GM12878 (cell line): ENCODE data around the gene ANO8. TPM values are rescaled to one million over a fixed set of nuclear protein-coding genes. Genes with fewer than 3 reads are reported as not detected.

ENCODE experiments used
- ATAC-seq: fragments of 200-7000 bp; cut with Tn5 transposase; 3 replicates; pipeline ENCODE4 v1.9.1; 2020; ENCODE audit warnings: mild to moderate bottlenecking, moderate library complexity
- BruUV-seq: library from RNA; stranded (reverse); fragments of 400-500 nt; replicated peaks from 2 replicates; lab custom pipeline; 2021; lab: Mats Ljungman, UMichigan
- CTCF ChIA-PET: fragments of 300-600 bp; sonication (Branson Sonifier 250); formaldehyde crosslinking; extraction: SDS; loops from one replicate; lab custom pipeline; 2021; ENCODE audit warnings: inconsistent platforms; lab: Yijun Ruan, JAX
- POLR2A ChIA-PET: fragments of 350-600 bp; formaldehyde crosslinking; extraction: SDS; loops from one replicate; lab custom pipeline; 2021; ENCODE audit warnings: inconsistent platforms; lab: Charles Lee
- RAD21 ChIA-PET: fragments of 300-600 bp; sonication (Branson Sonifier 250); formaldehyde crosslinking; loops from one replicate; lab custom pipeline; 2023; ENCODE audit warnings: antibody characterized with exemption; ENCODE audit not compliant: unreplicated experiment; lab: Charles Lee
- SMC1A ChIA-PET: fragments of 300-600 bp; sonication (Branson Sonifier 250); formaldehyde crosslinking; loops from one replicate; lab custom pipeline; 2023; ENCODE audit not compliant: unreplicated experiment, uncharacterized antibody; lab: Charles Lee
- DNase-seq: peaks from one replicate; pipeline ENCODE4 v3.0.0-alpha.2; 2011; ENCODE audit warnings: low read depth, low spot score
- FAIRE-seq: peaks from 3 replicates; lab custom pipeline; 2011; peaks lifted over from hg19 to GRCh38; lab: Jason Lieb, UNC
- H2AFZ ChIP-seq: 2 replicates; pipeline ENCODE4 v1.6.0; 2011; ENCODE audit warnings: low read depth, low read length, control low read depth; ENCODE audit not compliant: control insufficient read depth
- H3K27ac ChIP-seq: 2 replicates; pipeline ENCODE4 v1.5.1; 2011; ENCODE audit warnings: control low read depth; ENCODE audit not compliant: control insufficient read depth, insufficient read depth
- H3K27me3 ChIP-seq, 2 experiments: replicated peaks in 1 of 2; 2 replicates each; pipeline versions ENCODE4 v1.6.0 to v1.6.1; 2011; ENCODE audit warnings: low read length in 1 of 2; ENCODE audit not compliant: control insufficient read depth in 2 of 2, insufficient read depth in 2 of 2
- H3K36me3 ChIP-seq, 2 experiments: 2 replicates each; pipeline ENCODE4 v1.5.1; 2011; ENCODE audit warnings: low read length in 1 of 2; ENCODE audit not compliant: control insufficient read depth in 2 of 2, insufficient read depth in 2 of 2
- H3K4me1 ChIP-seq: 2 replicates; pipeline ENCODE4 v1.6.1; 2011; ENCODE audit warnings: mild to moderate bottlenecking, low read length, moderate library complexity, mixed read lengths; ENCODE audit not compliant: control insufficient read depth, insufficient read depth
- H3K4me2 ChIP-seq: 2 replicates; pipeline ENCODE4 v1.6.0; 2011; ENCODE audit warnings: control low read depth; ENCODE audit not compliant: control insufficient read depth, insufficient read depth
- H3K4me3 ChIP-seq: fragments of 200-600 bp; sonication (generic); 2 replicates; pipeline ENCODE4 v1.5.1; 2016
- H3K79me2 ChIP-seq: 2 replicates; pipeline ENCODE4 v1.6.0; 2011; ENCODE audit warnings: low read length; ENCODE audit not compliant: control insufficient read depth, insufficient read depth
- H3K9ac ChIP-seq: 2 replicates; pipeline ENCODE4 v1.8.0; 2011; ENCODE audit warnings: low read length, control low read depth, mixed read lengths; ENCODE audit not compliant: control insufficient read depth, insufficient read depth
- H3K9me3 ChIP-seq: replicated peaks from 3 replicates; pipeline ENCODE4 v1.5.1; 2011; ENCODE audit warnings: mild to moderate bottlenecking, low read length; ENCODE audit not compliant: control insufficient read depth, insufficient read depth
- H4K20me1 ChIP-seq: 2 replicates; pipeline ENCODE4 v1.6.0; 2011; ENCODE audit not compliant: control insufficient read depth, insufficient read depth
- BHLHE40 ChIP-seq, 2 experiments: fragments of 450-650 bp in 1 of 2; IDR thresholded peaks; 2 replicates each; pipeline ENCODE4 v1.6.1; 2011 to 2017; ENCODE audit warnings: low read depth in 2 of 2, borderline replicate concordance in 1 of 2, improper control_type of control experiment in 1 of 2, low read length in 1 of 2, mild to moderate bottlenecking in 1 of 2
- CREM ChIP-seq: IDR thresholded peaks from 2 replicates; pipeline ENCODE4 v1.6.1; 2014; ENCODE audit warnings: antibody characterized with exemption, low read depth
- EGR1 ChIP-seq, 2 experiments: IDR thresholded peaks; 1 replicate in 1 of 2; 2 replicates in 1 of 2; pipeline ENCODE4 v1.6.1; 2011 to 2012; ENCODE audit warnings: low read depth in 2 of 2, low read length in 2 of 2, borderline replicate concordance in 1 of 2, mild to moderate bottlenecking in 1 of 2, moderate library complexity in 1 of 2
- GATAD2B ChIP-seq: fragments of 450-650 bp; conservative IDR thresholded peaks from 2 replicates; pipeline ENCODE4 v1.6.1; 2017; ENCODE audit warnings: low read depth, mild to moderate bottlenecking, moderate library complexity
- NBN ChIP-seq: fragments of 450-650 bp; IDR thresholded peaks from 2 replicates; pipeline ENCODE4 v1.6.1; 2016
- SIX5 ChIP-seq: IDR thresholded peaks from 2 replicates; pipeline ENCODE4 v1.6.1; 2011; ENCODE audit warnings: mild to moderate bottlenecking, low read depth, low read length, moderate library complexity; ENCODE audit not compliant: severe bottlenecking
- SMARCA5 ChIP-seq: fragments of 450-650 bp; IDR thresholded peaks from 2 replicates; pipeline ENCODE4 v1.6.1; 2017; ENCODE audit warnings: mild to moderate bottlenecking
- SRF ChIP-seq, 2 experiments: IDR thresholded peaks; 2 replicates each; pipeline ENCODE4 v1.6.1; 2011; ENCODE audit warnings: low read depth in 2 of 2, low read length in 2 of 2, mild to moderate bottlenecking in 1 of 2, moderate library complexity in 1 of 2
- SUZ12 ChIP-seq: fragments of 200-600 bp; sonication (generic); IDR thresholded peaks from one replicate; pipeline ENCODE4 v1.6.1; 2018; ENCODE audit warnings: antibody characterized with exemption, mild to moderate bottlenecking; ENCODE audit not compliant: unreplicated experiment
- WGBS: methylation state at CpG from one replicate; pipeline ENCODE4 v1.1.6; 2016; ENCODE audit warnings: low lambda C conversion rate; ENCODE audit not compliant: insufficient replicate concordance, insufficient coverage; ENCODE audit errors: missing lambda C conversion rate; 5-methylcytosine and 5-hydroxymethylcytosine counted together
- in situ Hi-C: fragments of 300-500 bp; cut with MboI; formaldehyde crosslinking; loops from 9 replicates; pipeline ENCODE4 v1.14.3; 2018; ENCODE audit warnings: mixed read lengths
- intact Hi-C: fragments of 100-400 bp; cut with micrococcal nuclease; formaldehyde crosslinking; loops from one replicate; pipeline ENCODE4 v1.14.2; 2022; ENCODE audit not compliant: unreplicated experiment
- polyA plus RNA-seq, 11 experiments: library from polyadenylated mRNA; depleted of rRNA in 4 of 11; unstranded in 6 of 11; stranded (reverse) in 5 of 11; fragments of >200 nt; fragmentation: Nextera tagmentation in 4 of 11; fragmentation: Illumina TruSeq in 1 of 11; extraction: Ambion mirVana in 4 of 11; extraction: Trizol in 1 of 11; gene quantifications; 1 replicate in 1 of 11; 2 replicates in 10 of 11; pipeline versions ENCODE4 v1.2.1 to v1.2.3, GENCODE V29; 2011 to 2016; ENCODE audit warnings: inconsistent platforms in 2 of 11, missing spikeins in 2 of 11, low read depth in 1 of 11
- total RNA-seq, 4 experiments: library from RNA; depleted of rRNA in 3 of 4; stranded (reverse); fragments of >200 nt in 3 of 4; fragmentation: Illumina TruSeq in 1 of 4; extraction: Trizol in 1 of 4; gene quantifications; 2 replicates each; pipeline versions ENCODE4 v1.2.1 to v1.2.3, GENCODE V29; 2013 to 2021
- TF ChIP-seq, protein P1 (sequence below): fragments of 450-650 bp; formaldehyde crosslinking; IDR thresholded peaks from 2 replicates; pipeline ENCODE4 v1.4.0; 2020; ENCODE audit warnings: mild to moderate bottlenecking, moderate library complexity

ANO8 gene
- total and polyA plus RNA-seq, 10 of the 15 experiments (the other 5 are each of a cell fraction or from before 2014, with no cell fraction given): 0.04 to 6.7 (median 1.1) TPM

DNA sequence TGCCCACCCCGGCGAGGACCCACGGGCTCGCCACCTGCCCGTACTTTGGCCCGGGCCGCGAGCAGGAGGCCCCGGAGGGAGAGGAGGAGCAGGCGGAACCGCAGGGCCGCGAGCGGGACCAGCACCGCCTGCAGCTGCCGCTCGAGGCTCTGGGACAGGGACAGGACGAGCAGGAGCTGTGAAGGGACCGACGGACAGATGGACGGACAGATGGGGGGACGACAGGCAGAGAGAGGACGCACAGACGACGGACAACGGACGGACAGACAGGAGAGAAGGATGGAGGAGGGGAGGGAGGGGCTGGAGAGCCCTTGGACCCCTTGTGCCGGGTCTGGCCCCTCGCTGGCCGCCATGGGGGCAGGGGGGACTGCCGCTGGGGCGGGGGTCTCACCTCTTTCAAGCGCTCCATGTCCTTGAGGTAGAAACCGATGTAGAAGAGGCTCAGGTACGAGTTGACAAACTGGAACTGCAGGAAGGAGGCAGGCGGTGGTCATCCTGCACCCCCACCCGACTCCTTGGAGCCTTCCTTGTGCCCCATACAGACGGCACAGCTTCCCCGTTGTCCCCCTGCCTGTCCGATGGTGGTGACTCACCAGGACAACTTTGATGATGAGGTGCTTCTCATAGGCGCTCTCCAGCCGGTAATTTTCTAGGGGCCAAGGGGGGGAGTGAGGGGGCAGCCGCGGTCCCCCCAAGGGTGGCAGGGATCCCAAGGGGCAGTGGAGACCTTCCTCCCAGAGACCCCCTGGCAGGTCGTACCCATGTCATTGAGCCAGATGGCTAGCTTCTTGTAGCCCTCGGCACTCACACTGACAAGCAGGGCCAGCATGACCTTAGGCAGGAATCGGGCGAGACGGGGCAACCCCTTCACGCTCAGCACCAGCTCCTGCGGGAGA lies 5.0 kb downstream of the ANO8 start (continued):
- TF ChIP-seq, protein P1, sequence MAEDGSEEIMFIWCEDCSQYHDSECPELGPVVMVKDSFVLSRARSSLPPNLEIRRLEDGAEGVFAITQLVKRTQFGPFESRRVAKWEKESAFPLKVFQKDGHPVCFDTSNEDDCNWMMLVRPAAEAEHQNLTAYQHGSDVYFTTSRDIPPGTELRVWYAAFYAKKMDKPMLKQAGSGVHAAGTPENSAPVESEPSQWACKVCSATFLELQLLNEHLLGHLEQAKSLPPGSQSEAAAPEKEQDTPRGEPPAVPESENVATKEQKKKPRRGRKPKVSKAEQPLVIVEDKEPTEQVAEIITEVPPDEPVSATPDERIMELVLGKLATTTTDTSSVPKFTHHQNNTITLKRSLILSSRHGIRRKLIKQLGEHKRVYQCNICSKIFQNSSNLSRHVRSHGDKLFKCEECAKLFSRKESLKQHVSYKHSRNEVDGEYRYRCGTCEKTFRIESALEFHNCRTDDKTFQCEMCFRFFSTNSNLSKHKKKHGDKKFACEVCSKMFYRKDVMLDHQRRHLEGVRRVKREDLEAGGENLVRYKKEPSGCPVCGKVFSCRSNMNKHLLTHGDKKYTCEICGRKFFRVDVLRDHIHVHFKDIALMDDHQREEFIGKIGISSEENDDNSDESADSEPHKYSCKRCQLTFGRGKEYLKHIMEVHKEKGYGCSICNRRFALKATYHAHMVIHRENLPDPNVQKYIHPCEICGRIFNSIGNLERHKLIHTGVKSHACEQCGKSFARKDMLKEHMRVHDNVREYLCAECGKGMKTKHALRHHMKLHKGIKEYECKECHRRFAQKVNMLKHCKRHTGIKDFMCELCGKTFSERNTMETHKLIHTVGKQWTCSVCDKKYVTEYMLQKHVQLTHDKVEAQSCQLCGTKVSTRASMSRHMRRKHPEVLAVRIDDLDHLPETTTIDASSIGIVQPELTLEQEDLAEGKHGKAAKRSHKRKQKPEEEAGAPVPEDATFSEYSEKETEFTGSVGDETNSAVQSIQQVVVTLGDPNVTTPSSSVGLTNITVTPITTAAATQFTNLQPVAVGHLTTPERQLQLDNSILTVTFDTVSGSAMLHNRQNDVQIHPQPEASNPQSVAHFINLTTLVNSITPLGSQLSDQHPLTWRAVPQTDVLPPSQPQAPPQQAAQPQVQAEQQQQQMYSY (CRISPR knock-in tag): no peak
- no peak for TF ChIP-seq SIX5
- no peak for TF ChIP-seq NBN
- no peak for TF ChIP-seq SRF (IDR thresholded peaks at IDR 0.05; ENCODE audit: low read depth in 2 of 2, low read length in 2 of 2)
- no peak for TF ChIP-seq CREM

DNA sequence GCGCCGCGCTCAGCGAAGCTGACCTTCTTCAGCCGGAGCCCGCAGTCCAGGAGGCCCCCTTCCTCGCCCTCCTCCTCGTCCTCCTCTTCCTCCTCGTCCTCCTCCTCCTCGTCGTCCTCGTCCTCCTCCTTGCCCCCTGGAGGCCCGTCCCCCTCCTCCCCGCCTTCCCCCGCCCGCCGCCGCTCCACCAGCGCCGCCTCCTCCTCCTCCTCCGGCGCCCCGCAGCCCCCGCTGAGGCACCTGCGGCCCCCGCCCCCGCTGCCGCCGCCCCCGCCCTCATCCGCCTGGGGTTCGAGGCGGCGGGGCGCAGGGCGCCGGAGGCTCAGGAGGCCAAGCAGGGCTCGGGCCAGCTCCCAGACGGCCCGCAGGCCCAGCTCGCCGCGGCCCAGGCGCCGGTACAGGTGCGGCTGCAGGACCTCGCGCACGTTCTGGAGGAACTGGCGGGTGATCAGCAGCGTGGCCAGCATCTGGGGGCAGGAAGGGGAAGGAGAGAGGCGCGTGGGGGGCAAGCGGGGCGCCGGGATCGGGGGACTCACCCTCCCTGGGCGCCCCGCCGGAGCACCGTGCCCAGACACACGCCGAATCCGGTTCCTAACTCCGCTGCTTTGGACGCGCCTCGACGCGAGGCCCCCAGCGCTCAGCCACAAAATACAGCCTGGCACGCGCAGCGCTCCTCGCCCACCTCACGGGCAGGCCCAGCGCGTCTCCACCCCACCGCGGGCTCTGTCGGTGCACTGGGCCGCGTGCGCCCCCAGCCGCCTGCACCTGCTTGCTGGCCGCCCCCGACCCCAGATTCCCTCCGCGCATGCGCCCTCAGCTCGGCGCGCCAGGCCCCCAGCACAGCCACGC lies 5.9 kb downstream of the ANO8 start:
- ChIA-PET POLR2A (no interaction called here), SMC1A (no interaction called here), RAD21 (interaction anchor here (0.6 to 0.7 kb wide), 3 partner anchors 24 to 424 kb away, joined by 3 to 4 read pairs (median 3); no protein-coding TSS in a partner anchor), CTCF (no interaction called here)
- H3K4me2 ChIP-seq: peak overlapping the region; percentile 84
- H3K9me3 ChIP-seq: no peaks in the 10 kb centered on the region; the same call in 2 of the 3 replicates
- TF ChIP-seq BHLHE40 (IDR thresholded peaks at IDR 0.05; ENCODE audit: borderline replicate concordance in 1 of 2, low read depth in 2 of 2, low read length in 1 of 2): peak in 1 of 2 experiments; percentile 23; a peak in 1 of 4 replicates
- TF ChIP-seq EGR1 (IDR thresholded peaks at IDR 0.05; ENCODE audit: borderline replicate concordance in 1 of 2, low read depth in 2 of 2, low read length in 2 of 2): peak in 1 of 2 experiments; percentile 73; a peak in 2 of 3 replicates
- TF ChIP-seq GATAD2B: no peak
- TF ChIP-seq SUZ12: peak; percentile 32
- TF ChIP-seq SMARCA5: no peak
- ATAC-seq: no peak
- WGBS: 8% methylated on average over 32 of the region's 94 CpGs
- H3K4me3 ChIP-seq: no peak overlapping the region
- in situ Hi-C loops: no loop called here
- H3K27me3 ChIP-seq: no peaks in the 10 kb centered on the region; a peak in 2 of 4 replicates
- no peaks in the 10 kb centered on the region for H4K20me1 ChIP-seq
- H3K9ac ChIP-seq: no peak overlapping the region
- no peaks in the 10 kb centered on the region for H3K79me2 ChIP-seq
- BruUV-seq: no TSS peak
- FAIRE-seq: no peak
- no peak for DNase-seq
- intact Hi-C loops: no loop called here
- peaks cover 2% of the 10 kb centered on the region; the same call in 1 of the 2 replicates for H3K4me1 ChIP-seq
- H2AFZ ChIP-seq: peak overlapping the region; percentile 39
- H3K36me3 ChIP-seq: no peaks in the 10 kb centered on the region
- H3K27ac ChIP-seq: no peak overlapping the region
